GDM1 (cell line): ENCODE data around the gene PLCL1.

ENCODE experiments used
- DNase-seq: peaks from one replicate; lab custom pipeline; 2025; lab: John Stamatoyannopoulos, UW

Gene PLCL1

GRCh38 chr2:197888321-197888720 is 83.9 kb downstream of the PLCL1 start:
- no peak for DNase-seq

GRCh38 chr2:197889041-197889440 is 84.6 kb downstream of the PLCL1 start:
- DNase-seq, result peak; percentile 11

DNA sequence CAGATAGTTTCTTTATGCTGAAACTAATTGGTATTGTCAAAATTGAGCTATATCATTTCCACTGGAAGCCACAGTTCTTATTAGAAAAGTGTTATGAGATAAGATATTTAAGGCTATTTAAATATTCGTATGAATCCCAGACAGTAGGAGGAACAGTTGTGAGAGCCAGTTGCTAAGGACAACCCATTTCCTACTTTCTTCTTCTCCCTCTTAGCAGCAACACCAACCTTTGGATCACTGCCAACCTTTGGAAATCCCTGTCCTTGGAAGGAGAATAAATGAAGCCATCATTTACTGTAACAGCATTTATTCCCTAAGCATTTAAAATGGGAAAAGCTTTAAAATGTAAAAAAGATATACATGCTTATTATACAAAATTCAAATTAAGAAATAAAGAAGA is 85.8 kb downstream of the PLCL1 start:
- no peak for DNase-seq

DNA sequence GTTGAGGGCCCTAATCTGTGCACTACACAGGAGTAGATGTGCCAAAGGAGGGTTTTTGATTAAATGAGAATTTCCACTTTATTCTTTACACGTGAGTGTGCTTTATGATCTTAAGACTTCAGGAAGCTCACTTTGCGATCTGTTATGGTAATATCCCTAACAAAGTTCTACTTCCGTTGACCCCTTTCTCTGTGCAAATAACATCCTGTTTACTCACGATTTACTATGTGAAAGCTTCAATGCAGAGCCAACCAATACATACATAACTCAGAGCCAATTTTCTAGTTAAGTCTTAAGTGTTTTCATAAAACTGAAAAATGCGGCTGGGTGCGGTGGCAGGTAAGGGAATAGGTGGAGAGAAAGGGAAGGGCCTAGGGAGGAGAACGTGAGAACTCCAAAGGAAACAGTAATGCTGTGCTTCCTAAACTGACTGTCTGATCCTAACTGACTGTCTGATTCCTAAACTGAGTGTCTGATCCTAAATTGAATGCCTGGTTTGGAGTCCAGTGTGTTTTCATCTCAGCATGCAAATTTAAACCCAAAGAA is 87.6 kb downstream of the PLCL1 start:
- no peak for DNase-seq

DNA sequence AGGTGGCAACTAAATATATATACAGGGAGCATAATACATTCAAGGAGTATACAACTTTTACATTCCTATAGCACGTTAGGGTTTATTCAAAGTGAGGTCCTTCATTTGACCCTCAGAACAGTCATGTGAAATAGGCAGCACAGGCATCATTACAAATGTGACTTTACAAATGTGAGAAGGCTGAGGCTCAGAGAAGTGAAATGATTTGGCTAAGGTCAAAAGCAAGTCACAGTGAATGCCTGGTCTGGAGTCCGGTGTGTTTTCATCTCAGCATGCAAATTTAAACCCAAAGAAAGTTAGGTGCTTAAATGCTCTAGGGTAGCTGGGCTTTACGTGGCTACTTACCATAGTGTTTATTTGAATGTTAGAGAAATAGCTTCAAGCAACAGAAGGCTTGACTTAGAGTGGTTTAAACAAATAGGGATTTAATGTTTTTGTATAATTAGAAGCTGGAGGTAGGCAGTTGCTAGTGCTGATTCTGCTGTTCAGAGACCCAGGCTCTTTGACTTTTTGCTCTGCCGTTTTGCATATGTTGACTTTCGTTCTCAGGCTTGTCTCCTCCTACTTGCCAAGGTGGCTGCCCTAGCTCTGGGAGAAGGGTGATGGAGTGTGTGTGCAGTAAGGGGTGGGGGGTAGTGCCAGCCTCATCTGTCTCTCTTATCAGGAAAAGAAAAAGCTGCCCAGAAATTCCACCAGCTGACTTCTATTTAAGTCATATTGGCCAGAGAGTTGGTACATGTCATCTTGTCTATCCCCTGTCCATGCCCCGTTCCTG is 89.2 kb downstream of the PLCL1 start:
- DNase-seq, result no peak

DNA sequence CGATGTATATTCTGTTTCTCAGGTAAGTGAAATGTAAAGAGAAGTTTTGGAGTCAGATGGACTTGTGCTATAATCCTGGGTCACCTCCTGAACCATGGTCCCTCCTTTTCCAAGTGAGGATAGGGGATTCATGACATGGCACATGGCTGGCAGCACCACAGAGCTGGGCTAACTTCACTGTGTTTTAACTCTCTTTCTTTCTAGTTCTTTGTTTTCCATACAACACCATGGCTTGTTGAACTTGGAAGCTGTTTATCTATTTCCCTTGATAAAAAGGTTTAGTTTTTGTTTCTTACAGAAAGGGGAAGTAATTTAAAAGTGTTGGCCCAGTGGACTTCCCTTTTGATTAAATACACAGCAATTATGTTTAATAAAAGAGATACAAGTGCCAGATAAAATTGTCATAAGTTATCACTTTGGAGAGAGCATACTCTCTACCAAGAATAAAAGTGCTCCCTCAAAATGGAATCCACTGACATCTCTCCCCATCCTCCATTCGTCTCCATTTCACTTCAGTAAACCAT is 90.4 kb downstream of the PLCL1 start:
- no peak for DNase-seq

DNA sequence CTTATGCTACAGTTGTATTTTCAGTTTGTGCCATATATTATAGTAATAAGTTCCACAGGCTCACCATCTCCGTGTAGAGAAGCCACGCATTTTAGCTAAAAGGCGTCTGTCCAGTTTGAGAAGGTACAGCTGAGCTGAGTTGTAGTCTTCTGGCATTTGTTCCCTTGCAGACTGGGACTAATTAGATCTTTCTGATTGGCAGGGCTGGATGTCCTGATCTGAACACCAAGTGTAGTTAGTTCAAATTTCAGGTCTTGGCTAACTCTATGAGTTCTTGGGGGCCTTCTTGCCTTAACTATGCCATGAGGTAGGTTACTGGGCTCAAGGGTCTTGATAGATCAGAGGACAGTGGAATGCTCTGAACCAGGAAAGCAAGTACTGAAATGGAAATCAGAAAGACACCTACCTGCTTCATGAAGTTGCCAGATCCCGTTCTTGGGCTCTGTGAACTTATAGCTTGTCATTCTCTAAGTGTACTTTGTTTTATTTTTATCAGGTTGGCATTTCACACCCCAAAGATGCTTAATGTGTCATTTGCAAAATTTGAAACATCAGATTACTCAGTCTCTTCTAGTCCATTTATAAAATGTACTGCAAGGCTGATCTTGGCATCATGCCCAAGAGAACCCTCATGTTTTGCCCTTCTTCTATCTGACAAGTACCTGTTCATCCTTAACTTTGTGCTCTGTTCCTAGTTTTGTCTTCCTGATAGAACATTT is 93.7 kb downstream of the PLCL1 start:
- DNase-seq, result no peak

- DNase-seq, result no peak
These were observed 100.1 kb downstream of the PLCL1 start for GRCh38 chr2:197904446-197904845.

DNA sequence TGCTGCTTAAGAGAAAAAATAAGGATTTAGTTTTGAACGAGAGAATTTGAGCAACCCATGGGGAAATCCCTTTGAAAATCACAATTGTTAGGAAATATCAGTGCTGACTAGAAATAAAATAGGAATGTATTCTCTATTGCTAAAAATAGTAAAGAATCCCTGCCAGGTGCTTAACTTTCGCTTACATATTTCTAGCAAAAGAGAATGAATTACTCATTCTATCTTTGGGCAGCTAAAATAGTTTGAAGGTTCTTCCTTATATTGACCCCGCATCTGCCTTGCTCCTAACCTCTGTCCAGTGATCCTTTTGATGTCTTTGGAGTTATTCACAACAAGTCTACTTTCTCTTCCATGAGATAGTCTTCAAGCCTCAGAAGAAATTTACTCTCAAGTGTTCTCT is 103.8 kb downstream of the PLCL1 start:
- DNase-seq, result no peak

DNA sequence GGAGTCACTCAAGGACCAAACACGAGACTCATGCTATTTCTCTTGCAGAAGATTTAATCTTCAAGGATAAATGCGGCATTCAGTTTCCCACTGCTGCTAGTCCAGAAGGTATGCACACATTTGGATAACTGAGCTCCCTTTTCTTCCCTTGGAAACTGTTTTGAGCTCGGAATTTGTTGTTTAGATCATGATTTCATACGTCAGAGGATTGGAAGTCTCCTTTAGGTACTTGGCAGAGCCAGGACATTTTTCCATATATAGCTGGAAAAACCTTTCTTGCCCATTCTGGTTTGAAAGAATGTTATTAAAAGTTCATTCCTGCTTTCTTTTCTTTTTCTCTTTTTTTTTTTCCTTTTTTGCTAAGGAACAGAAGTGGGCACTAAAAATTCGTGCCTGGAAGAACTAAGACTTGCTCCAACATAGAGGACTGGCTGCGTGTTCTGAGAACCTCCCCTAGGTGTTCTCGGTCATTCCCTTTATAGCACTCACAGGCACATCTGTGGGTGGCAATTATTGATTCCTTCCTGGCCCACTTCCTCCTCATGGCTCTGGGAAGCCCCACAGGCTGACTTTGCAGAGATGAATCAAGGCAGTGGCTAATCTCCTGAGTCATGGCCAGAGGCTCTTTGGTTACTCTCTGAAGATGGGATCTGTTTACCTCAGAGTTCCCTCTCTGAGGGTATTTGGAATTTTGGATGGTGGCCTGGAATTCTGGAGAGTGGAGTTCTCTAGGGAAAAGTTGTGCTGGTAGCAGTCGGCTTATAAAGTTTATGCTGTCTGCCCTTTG is 104.8 kb downstream of the PLCL1 start:
- no peak for DNase-seq

DNA sequence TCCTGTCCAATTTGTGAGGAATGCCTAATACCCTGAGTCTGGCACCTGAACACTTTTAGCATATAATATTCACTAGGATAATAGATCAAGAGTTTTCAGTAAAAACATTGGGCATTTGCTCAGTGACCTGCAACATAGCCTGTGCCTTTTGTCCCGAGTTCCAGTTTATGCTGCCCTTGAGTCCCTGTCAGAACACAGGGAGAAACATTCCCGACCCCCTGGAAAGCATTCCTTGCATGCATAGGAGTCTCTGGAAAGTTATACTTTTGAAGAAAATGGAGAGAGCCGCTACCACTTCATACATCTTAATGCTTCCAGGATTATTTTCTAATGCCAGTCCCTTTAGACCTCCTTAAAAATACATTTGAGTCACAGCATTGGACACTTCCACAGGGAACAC is 107.3 kb downstream of the PLCL1 start:
- no peak for DNase-seq

- no peak for DNase-seq
These were observed 108.7 kb downstream of the PLCL1 start for GRCh38 chr2:197913084-197913483.

- no peak for DNase-seq
These were observed 110.4 kb downstream of the PLCL1 start for GRCh38 chr2:197914778-197915177.

GRCh38 chr2:197915548-197916265 is 111.3 kb downstream of the PLCL1 start:
- no peak for DNase-seq

DNA sequence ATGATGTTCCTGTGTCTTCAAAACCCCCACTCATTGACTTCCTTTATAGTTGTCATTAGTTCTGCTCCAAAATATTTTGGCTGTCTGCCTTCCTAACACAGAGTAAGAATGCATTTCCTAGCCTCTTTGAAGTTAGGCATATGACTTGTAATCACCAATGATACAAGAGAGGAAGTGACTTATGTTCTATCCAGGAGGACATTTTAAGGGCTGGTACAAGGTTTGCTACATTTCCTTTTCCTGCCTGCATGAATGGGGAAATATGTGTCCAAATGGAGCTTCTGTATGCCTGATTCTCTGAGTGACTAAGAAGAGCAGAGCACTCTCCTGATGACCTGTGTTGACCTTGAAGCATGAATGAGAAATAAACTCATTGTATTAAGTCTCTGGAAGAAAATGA is 115.1 kb downstream of the PLCL1 start:
- no peak for DNase-seq

- DNase-seq, result no peak
These were observed 115.7 kb downstream of the PLCL1 start for GRCh38 chr2:197920088-197920487.

DNA sequence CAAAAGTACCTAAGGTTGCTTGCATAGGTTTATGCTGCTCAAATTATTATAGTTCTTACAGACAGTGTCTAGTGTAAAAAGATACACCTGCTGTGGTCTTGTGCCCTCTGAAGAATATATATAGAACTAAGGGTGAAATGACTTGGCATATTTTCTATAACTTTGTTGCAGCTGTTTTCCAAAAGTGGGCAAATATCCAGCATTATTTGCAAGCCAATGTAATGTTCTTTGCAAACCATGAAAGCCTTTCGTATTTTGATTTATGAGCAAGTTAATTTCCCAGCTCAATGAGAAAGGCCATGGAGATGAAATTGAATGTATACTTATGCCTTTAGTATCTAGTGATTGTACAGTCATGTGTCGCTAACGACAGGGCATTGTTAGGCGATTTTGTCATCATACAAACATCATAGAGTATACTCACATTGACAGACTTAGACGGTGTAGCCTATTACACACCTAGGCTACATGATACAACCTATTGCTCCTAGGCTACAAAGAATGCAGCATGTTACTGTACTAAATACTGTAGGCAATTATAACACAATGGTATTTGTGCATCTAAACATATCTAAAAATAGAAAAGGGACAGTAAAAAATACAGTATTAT is 116.3 kb downstream of the PLCL1 start:
- DNase-seq, result no peak

- no peak for DNase-seq
These were observed 120.1 kb downstream of the PLCL1 start for GRCh38 chr2:197924483-197924882.

- DNase-seq, result no peak
These were observed 120.8 kb downstream of the PLCL1 start for GRCh38 chr2:197925204-197925603.

- DNase-seq, result no peak
These were observed 121.6 kb downstream of the PLCL1 start for GRCh38 chr2:197925976-197926375.

- no peak for DNase-seq
These were observed 122.3 kb downstream of the PLCL1 start for GRCh38 chr2:197926673-197927072.
